Fibroblast of lung (primary cell): ENCODE measurements around the gene TENT4A.

Experiments used
- CTCF ChIP-seq, 2 donors: IDR thresholded peaks in 1 of 2; conservative IDR thresholded peaks in 1 of 2; 1 replicate in 1 of 2; 2 replicates in 1 of 2; pipeline ENCODE4 v1.5.1; 2011 to 2012; ENCODE audit warnings: low read length in 2 of 2, control low read depth in 1 of 2, inconsistent platforms in 1 of 2, low read depth in 1 of 2, mild to moderate bottlenecking in 1 of 2
- EZH2 ChIP-seq: IDR thresholded peaks from 2 replicates; pipeline ENCODE4 v1.5.1; 2012; ENCODE audit warnings: low read length, control low read depth, mild to moderate bottlenecking; ENCODE audit errors: missing control alignments

GRCh38 chr5:6683241-6683640, 30.0 kb upstream of the TENT4A start:
- TF ChIP-seq CTCF (conservative IDR thresholded peaks at IDR 0.05 in 1 of 2, IDR thresholded peaks at IDR 0.05 in 1 of 2; ENCODE audit: low read depth in 1 of 2, low read length in 2 of 2) (no peak), EZH2 (no peak)
